OCI-LY7 (cell line): ENCODE measurements around the gene ACTN1. TPM values are rescaled to one million over a fixed set of nuclear protein-coding genes. Genes with fewer than 3 reads are reported as not detected.

Source experiments
- BruUV-seq: library from RNA; stranded (reverse); fragments of 400-500 nt; replicated peaks from 2 replicates; lab custom pipeline; 2021; lab: Mats Ljungman, UMichigan
- CTCF ChIA-PET: fragments of 300-600 bp; sonication (Branson Sonifier 250); formaldehyde crosslinking; loops from one replicate; lab custom pipeline; 2022; ENCODE audit warnings: antibody characterized with exemption; ENCODE audit not compliant: unreplicated experiment; lab: Charles Lee
- POLR2A ChIA-PET: fragments of 300-600 bp; sonication (Branson Sonifier 250); formaldehyde crosslinking; loops from one replicate; lab custom pipeline; 2022; ENCODE audit warnings: antibody characterized with exemption; lab: Charles Lee
- DNase-seq: peaks from one replicate; pipeline ENCODE4 v3.0.0-alpha.2; 2015; ENCODE audit warnings: low spot score
- H2AFZ ChIP-seq: fragments of 200-600 bp; sonication (generic), shearing (Covaris generic); 2 replicates; pipeline ENCODE4 v1.6.1; 2014; ENCODE audit warnings: mild to moderate bottlenecking, antibody characterized with exemption, low read length, moderate library complexity
- H3K27ac ChIP-seq: fragments of 200-600 bp; sonication (generic); 2 replicates; pipeline ENCODE4 v1.5.1; 2014; ENCODE audit warnings: mixed run types, low read depth, mild to moderate bottlenecking, moderate library complexity, low read length, inconsistent platforms; ENCODE audit not compliant: poor library complexity, severe bottlenecking
- H3K36me3 ChIP-seq: fragments of 200-600 bp; sonication (generic); 2 replicates; pipeline ENCODE4 v1.6.1; 2014; ENCODE audit warnings: mild to moderate bottlenecking, antibody characterized with exemption, low read length, moderate library complexity, mixed read lengths; ENCODE audit not compliant: insufficient read depth
- H3K4me1 ChIP-seq: fragments of 200-600 bp; sonication (generic); 2 replicates; pipeline ENCODE4 v1.5.1; 2014; ENCODE audit warnings: mild to moderate bottlenecking, low read length; ENCODE audit not compliant: insufficient read depth, poor library complexity, severe bottlenecking
- H3K4me2 ChIP-seq: fragments of 200-600 bp; sonication (generic); 2 replicates; pipeline ENCODE4 v1.6.1; 2014; ENCODE audit warnings: mild to moderate bottlenecking, low read length
- H3K4me3 ChIP-seq: fragments of 200-600 bp; sonication (generic); 2 replicates; pipeline ENCODE4 v1.5.1; 2014; ENCODE audit warnings: mild to moderate bottlenecking, low read depth, low read length; ENCODE audit not compliant: poor library complexity, severe bottlenecking
- H3K79me2 ChIP-seq: fragments of 200-600 bp; sonication (generic); 2 replicates; pipeline ENCODE4 v1.6.1; 2016; ENCODE audit warnings: low read depth, mild to moderate bottlenecking, low read length, moderate library complexity, mixed read lengths; ENCODE audit not compliant: insufficient read depth
- H3K9me2 ChIP-seq: fragments of 200-600 bp; sonication (generic); 2 replicates; pipeline ENCODE4 v1.6.1; 2016; ENCODE audit warnings: mild to moderate bottlenecking, low read length, mixed read lengths; ENCODE audit not compliant: insufficient read depth
- H3K9me3 ChIP-seq: fragments of 200-600 bp; sonication (generic); 2 replicates; pipeline ENCODE4 v1.6.1; 2014; ENCODE audit warnings: mild to moderate bottlenecking, mixed run types, low read length, mixed read lengths
- H4K20me1 ChIP-seq: fragments of 200-600 bp; sonication (generic); 2 replicates; pipeline ENCODE4 v1.6.1; 2014; ENCODE audit warnings: mild to moderate bottlenecking, antibody characterized with exemption, low read length, moderate library complexity, mixed read lengths; ENCODE audit not compliant: insufficient read depth
- CTCF ChIP-seq: fragments of 200-600 bp; sonication (generic); conservative IDR thresholded peaks from 2 replicates; pipeline ENCODE4 v1.5.1; 2014; ENCODE audit warnings: mild to moderate bottlenecking, antibody characterized with exemption, low read length, moderate library complexity, mixed read lengths
- EZH2phosphoT487 ChIP-seq: fragments of 200-600 bp; sonication (generic); IDR thresholded peaks from 2 replicates; pipeline ENCODE4 v1.6.1; 2018; ENCODE audit warnings: low read depth, borderline replicate concordance, mild to moderate bottlenecking, mixed run types, antibody characterized with exemption, low read length, moderate library complexity, mixed read lengths
- intact Hi-C: fragments of 100-400 bp; cut with micrococcal nuclease; formaldehyde crosslinking; loops from one replicate; pipeline ENCODE4 v1.10.0; 2022; ENCODE audit not compliant: unreplicated experiment
- total RNA-seq, 2 experiments: library from RNA; depleted of rRNA in 1 of 2; stranded (reverse); fragments of >200 nt in 1 of 2; shearing (Covaris generic) in 1 of 2; gene quantifications; 2 replicates each; pipeline ENCODE4 v1.2.3, GENCODE V29; 2014 to 2022

Gene ACTN1
- total RNA-seq, 2 experiments from 2014 or later = 0.51 to 1.8 TPM

- ChIA-PET POLR2A (no interaction called here), CTCF (no interaction called here)
- H3K27ac ChIP-seq = no peak overlapping the region
- H3K4me3 ChIP-seq = no peak overlapping the region
- intact Hi-C loops = no loop called here
- H2AFZ ChIP-seq = no peak overlapping the region
- BruUV-seq = no TSS peak
- H3K36me3 ChIP-seq = no peaks in the 10 kb centered on the region
- H3K4me1 ChIP-seq = no peaks in the 10 kb centered on the region
- H3K9me2 ChIP-seq = no peaks in the 10 kb centered on the region
- no peaks in the 10 kb centered on the region for H4K20me1 ChIP-seq
- no peak for DNase-seq
- no peaks in the 10 kb centered on the region for H3K9me3 ChIP-seq
- H3K4me2 ChIP-seq = no peak overlapping the region
- no peak for TF ChIP-seq EZH2phosphoT487
- no peak for TF ChIP-seq CTCF
- H3K79me2 ChIP-seq = no peaks in the 10 kb centered on the region
Observed at GRCh38 chr14:68902357-68902756, 76.7 kb downstream of the ACTN1 start.

GRCh38 chr14:68899033-68899603, 80.0 kb downstream of the ACTN1 start:
- no peak overlapping the region for H2AFZ ChIP-seq
- TF ChIP-seq EZH2phosphoT487 = no peak
- TF ChIP-seq CTCF = no peak
- H3K79me2 ChIP-seq = no peaks in the 10 kb centered on the region
- H4K20me1 ChIP-seq = no peaks in the 10 kb centered on the region
- H3K36me3 ChIP-seq = no peaks in the 10 kb centered on the region
- no peak overlapping the region for H3K4me3 ChIP-seq
- CTCF ChIA-PET = no interaction called here
- H3K4me2 ChIP-seq = no peak overlapping the region
- DNase-seq = no peak
- no peaks in the 10 kb centered on the region for H3K9me2 ChIP-seq
- no peaks in the 10 kb centered on the region for H3K9me3 ChIP-seq
- H3K27ac ChIP-seq = no peak overlapping the region
- intact Hi-C loops = no loop called here
- POLR2A ChIA-PET = no interaction called here
- H3K4me1 ChIP-seq = no peaks in the 10 kb centered on the region
- no TSS peak for BruUV-seq

GRCh38 chr14:68898248-68899032, 80.7 kb downstream of the ACTN1 start:
- no peaks in the 10 kb centered on the region for H3K9me2 ChIP-seq
- no peaks in the 10 kb centered on the region for H3K79me2 ChIP-seq
- TF ChIP-seq EZH2phosphoT487 (no peak), CTCF (no peak)
- H3K4me3 ChIP-seq = no peak overlapping the region
- H3K36me3 ChIP-seq = no peaks in the 10 kb centered on the region
- no peak overlapping the region for H2AFZ ChIP-seq
- no peaks in the 10 kb centered on the region for H3K4me1 ChIP-seq
- H3K9me3 ChIP-seq = no peaks in the 10 kb centered on the region
- no peak overlapping the region for H3K4me2 ChIP-seq
- POLR2A ChIA-PET = no interaction called here
- no TSS peak for BruUV-seq
- no peak for DNase-seq
- intact Hi-C loops = no loop called here
- CTCF ChIA-PET = no interaction called here
- no peaks in the 10 kb centered on the region for H4K20me1 ChIP-seq
- H3K27ac ChIP-seq = no peak overlapping the region
